NCI-H524 treated with DMSO at 0.1 percent for 48 hours (cell line): ENCODE results near the gene VSTM2B.
A peak's percentile ranks its signal among the peaks of the same experiment; 100 is the strongest.

Experiments used
- DNase-seq: peaks from one replicate; lab custom pipeline; 2025; lab: John Stamatoyannopoulos, UW

The VSTM2B gene

DNA sequence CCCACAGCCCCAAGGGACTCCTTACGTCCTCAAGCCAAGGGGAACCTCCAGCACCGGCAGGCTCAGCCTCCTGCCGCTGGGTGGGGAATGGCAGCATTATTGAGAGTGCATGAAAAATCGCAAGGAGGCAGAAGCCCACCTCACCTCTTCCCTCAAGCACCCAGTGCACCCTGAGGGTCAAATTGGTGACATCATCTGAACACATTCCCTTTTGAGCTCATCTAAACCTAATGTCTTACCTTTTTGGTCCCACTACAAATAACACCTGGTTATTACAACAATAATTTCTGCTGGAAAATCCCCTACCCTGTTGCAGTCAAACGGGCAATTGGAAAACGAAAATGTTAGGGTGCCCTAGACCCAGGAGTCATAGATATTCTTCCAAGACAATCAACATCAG, 68.1 kb downstream of the VSTM2B start:
- DNase-seq: no peak

DNA sequence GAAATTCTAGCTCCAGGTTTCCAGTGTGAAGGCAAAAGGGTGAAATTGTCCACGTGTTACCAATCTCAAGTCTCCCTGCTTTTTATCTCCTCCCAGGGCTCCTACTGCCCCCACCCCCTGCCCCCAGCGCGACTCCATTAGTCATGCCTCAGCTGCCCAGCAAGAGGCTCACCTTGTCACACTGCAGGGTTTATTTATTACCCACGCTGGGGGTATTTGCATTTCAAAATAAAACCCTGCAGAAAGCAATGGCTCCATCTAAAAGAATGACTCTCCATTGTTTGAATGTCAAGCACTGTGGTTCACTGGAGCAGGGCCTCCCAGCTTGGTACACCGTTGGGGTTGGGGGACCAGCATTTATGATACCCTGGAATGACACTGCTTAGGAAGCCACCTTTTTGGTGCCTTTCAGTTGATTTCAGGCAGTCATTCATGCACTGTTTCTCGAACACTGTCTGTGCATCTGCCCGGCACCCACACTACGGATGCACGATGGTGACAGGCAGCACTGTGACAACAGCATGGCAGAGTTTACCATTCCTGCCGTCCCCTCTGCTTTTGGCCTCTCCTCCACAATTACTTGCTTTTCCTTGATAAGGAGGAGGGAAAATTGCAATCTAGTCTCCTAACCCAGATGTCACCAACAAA, 70.4 kb downstream of the VSTM2B start:
- no peak for DNase-seq

DNA sequence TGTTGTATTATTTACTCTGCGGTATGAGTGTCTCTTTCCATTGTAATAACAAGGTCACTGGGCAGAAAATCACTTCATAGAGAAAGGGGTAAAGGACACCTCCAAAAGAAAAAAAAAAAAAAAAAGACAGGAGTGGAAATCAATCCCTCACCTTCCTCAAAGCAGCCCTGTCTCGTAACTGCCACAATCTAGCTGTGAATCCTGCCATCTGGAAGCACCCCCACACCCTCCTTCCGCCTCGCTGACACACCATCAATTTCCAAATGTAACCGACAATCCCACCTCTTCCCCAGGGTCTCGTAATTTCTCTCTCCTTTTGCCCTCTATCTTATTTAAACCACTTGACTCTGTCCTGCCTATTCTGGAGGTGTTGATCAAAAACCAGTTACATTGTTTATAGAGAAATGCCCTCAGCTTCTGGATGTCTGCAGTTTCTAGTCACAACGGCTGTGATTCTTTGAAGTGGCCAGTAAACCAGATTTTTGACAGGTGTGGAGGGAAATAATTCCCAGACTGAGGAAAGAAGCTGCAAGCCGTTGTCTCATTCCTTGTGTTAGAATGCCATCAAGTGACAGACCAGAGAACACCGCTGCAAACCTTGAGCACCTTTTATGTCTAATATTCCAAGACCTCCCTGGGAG, 71.2 kb downstream of the VSTM2B start:
- DNase-seq: no peak

DNA sequence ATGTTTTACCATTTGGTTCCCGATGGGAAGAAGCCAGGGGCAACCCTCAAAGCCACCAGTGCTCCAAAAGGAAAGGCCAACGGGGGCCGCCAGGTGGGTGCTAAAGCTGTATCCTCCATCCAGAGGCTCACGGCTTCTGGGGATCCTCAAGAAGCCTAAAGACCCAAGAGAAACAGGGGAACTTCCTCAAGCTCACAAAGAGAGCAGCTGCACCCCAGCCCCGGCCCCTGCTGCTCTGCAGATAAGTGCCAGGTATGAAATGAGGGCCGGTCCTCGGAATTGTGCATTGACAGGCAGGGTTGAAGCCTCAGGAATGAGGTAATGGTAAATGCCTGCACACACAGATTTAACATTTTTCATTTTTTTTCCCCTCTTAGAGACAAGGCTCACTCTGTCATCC, 72.2 kb downstream of the VSTM2B start:
- DNase-seq: no peak

DNA sequence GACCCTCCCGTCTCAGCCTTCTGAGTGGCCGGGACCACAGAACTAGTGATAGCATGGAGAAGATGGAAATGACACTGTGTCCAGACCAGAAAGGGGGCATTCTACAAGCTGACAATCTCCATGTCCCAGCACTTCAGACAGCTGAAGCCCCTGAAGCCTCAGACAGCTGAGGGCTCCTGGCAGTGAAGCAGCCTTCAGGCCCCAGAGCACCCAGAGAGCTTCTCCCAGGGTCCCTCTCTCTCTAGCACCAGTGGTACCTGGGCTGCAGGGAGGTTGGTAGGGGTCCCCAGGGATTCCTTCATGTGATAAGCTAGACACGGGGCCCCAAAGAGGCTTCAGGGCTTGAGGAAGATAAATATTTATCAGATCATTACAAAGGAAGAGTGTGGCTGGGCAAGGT, 72.7 kb downstream of the VSTM2B start:
- DNase-seq: no peak

DNA sequence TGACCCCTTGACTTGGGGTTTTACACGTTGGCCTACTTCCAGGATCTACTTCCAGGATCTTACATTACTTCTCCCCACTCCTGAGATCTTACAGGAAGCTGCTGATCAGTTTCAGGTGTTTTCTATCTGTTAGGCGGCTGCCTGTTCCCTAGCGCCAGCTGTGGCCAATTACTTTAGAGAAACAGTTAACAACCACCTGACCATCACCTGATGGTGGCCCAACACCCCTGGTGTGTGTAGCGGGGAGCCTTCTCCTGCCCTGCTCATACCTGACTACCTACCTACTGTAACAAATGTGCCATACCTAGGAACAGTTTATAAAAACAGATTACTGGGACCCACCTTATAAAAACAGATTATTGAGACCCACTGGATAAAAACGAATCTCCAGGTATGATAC, 77.5 kb downstream of the VSTM2B start:
- no peak for DNase-seq

DNA sequence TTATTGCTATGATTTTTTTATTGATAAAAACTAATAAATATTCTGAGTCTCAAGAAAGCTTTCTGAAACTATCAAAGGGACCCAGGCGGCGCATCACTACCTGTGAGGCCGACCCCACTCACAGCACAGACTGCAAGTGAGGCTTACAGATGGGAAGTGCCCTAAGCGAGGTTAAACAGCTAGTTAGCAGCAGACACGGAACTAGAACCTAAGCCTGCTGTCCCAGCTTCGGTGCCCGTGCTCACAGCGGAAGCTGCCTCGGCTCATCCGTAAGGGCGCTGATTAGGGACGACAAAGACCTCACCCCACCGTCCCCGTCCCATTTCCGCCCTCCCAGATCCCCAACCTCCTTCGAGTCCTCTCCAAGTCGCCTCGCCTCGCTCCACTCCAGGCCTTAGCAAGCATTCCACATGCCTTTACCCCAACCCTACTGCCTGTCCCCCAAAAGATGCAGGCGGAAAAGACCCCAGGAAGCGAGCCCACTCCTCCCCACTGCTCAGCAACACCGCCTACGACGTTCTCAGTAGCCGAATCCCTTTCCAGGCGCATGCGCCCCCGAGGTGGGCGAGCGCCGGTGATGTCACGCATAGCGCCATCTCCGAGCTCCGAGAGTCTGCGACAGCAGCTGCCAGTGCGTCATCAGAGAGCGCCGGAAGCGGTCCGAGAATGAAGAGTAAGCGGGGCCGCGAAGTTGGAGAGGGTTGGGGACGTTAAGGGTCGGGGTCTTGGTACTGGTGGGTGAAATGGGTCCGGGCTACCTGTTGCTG, 80.0 kb downstream of the VSTM2B start, which contains the start of gene POP4:
TSS of gene POP4 (plus strand) at position 631 of the 767 bp plus-strand sequence. CDS start at position 667, 36 bp downstream.
- DNase-seq: peak; percentile 68

DNA sequence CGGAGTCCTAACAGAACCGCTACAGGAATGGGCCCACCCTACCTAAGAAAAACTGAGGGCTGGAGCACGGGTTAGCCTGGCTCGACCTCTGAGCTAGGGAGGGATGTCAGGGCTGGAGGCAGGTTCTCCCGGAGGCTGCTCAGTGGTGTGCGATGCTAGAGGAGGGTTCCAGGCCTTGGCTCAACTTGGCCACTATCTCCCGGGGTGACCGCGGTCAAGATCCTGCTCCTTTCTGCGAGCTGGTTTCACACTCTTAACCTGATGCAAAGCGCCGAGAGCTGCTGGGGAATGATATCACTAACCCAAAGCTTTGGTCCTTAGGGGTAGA, 80.6 kb downstream of the VSTM2B start:
- DNase-seq: no peak

DNA sequence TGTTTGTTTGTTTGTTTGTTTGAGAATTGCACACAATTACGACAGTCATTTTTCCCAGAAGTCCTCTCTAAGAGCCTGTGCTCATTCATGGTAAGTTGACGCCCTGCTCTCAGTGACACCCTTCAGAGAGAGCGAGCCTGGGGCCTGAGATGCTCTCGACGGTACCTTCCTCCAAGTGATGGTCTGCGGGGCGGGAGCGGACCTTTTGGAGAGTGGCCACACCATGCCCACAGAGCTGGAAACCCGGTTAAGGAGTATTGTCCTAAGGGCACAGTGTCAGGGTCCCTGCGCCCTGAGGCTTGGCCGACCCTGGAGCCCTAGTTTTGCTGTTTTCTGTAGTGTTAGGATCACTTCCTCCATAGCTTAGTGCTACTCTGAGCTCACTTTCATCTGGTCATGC, 83.8 kb downstream of the VSTM2B start:
- no peak for DNase-seq

DNA sequence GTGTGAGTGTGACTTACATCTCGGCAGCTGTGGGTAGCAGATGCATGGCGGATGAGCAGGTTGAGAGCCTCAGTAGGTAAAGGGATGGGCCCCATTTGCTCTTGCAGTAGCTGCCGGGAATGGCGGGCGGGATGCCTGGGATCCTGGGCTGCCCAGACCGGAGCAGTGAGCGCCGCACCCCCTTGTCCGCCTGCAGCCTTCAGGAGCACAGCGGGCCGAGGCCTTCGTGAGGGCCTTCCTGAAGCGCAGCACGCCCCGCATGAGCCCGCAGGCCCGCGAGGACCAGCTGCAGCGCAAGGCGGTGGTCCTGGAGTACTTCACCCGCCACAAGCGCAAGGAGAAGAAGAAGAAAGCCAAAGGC, 84.4 kb downstream of the VSTM2B start:
- no peak for DNase-seq

DNA sequence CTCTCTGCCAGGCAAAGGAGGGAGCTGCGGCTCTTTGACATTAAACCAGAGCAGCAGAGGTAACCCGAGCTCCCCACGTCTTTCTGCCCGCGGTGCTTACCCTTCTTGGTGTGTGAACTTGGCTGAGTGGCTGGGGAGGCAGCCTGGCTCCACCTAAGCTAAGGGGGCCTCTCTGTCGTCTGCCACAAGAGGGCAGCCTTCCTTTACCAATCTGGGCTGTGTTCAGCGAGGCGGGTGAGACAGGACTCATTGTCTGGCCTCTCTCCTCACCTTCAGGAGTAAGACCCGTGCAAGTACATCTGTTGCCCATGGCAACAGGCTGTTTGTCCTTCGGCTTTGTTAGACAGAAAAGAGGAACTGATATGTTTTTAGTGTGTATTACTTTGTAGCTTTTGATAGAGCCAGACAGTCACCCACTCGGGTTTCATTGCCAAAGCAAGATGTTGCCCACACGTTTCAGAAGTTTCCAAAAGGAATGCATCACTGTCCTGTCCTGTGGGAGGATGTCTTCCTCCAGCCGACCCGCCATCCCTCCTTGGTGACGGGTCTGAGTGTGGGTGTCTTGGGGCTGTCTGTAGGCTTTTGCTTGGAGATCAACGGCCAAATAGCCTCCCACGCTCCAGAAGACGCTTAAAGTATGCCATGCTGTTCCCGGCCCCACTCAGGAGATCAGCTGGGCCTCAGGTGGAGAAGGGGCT, 84.9 kb downstream of the VSTM2B start:
- DNase-seq: no peak

DNA sequence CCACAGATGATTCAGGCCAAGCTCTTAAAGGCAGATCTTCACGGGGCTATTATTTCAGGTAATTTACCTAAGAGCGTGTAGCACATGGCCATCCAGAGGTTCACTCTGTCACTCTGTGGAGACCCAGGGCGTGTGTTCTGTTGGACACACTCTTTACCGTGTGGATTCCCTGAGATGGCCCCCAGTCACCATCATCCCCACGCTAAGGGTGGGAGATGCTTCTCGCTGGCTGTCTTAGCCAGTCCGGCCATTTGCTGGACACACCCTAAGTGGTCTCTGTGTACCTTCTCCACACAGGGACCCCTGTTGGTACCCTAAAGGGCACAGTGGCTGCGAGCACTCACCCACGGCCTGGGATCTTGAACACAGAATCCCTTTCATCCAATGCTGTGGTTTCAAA, 86.3 kb downstream of the VSTM2B start:
- no peak for DNase-seq

DNA sequence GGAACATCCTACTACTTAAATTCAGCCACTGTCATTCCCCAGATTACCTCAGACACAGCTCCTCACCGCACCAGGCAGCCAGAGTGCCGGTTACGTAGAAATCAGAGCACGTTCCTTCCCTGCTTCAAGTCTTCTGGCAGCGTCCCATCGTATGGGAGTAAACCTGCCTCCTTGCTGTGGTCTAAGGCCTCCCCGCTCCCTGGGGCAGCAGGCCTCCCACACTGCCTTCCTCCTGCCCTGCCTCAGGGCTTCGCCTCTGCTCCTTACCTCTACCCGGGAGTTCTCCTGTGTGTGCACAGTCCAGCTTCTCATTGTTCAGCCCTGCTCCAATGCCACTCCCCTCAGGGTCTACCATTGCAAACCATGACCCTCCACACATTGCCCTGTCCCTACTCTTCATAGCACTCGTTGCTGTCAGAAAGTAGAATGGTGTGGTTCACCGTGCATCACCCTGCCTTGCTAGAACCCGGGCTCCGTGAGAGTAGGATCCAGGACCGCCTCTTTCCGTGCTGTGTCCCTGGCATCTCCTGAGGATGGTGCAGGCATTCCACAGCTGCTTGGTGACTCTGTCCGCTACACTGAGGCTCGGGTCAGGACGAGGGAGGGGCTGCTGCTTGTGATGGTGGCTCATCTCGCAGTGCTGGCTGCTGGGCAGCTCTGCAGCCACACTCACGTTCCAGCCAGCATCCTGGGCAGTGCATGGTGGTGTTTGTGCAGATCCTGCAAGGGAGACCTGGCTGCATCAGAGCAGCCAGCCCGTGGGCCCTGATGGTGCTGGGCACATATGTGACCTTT, 87.2 kb downstream of the VSTM2B start:
- no peak for DNase-seq

DNA sequence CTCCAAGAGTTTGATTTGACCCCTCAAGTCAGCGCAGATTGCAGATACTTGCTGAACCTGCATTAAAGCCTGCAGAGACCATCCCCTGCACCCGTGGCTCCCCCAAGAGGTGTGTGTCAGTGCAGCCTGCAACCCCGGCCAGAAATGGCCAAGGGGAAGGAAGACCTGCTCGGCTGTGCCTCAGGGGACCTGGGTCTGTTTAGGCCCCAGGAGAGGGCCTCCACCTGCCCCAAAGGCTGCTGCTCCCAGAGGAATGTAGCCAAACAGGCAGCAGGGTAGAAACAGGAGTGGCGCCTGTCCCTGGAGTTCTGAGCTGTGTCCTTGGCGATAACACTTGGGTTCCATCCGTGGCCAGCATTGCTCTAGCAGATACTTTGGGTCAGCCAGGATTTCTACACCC, 88.3 kb downstream of the VSTM2B start:
- no peak for DNase-seq
